ENCODE results near the gene ACTG1. TPM values are rescaled to one million over a fixed set of nuclear protein-coding genes. Genes with fewer than 3 reads are reported as not detected.

ACTG1 gene
- total and polyA plus RNA-seq, 2 of the 13 experiments (the other 11 are each of a cell fraction or from before 2014, with no cell fraction given) = 973 to 1,138 TPM

GRCh38 chr17:81509207-81509971 is 3.2 kb downstream of the ACTG1 start (continued):
- TF ChIP-seq NR2F6 (IDR thresholded peaks at IDR 0.05) (no peak), NR2F6 (CRISPR knock-in tag; IDR thresholded peaks at IDR 0.05) (no peak), NFE2L1 (CRISPR knock-in tag; IDR thresholded peaks at IDR 0.05; ENCODE audit: borderline replicate concordance) (no peak), ZNF350 (CRISPR knock-in tag; IDR thresholded peaks at IDR 0.05; ENCODE audit: borderline replicate concordance, low read depth) (peak; percentile 33; the same call in 1 of the 2 replicates), ZNF687 (CRISPR knock-in tag; IDR thresholded peaks at IDR 0.05) (no peak), ZNF564 (CRISPR knock-in tag; IDR thresholded peaks at IDR 0.05) (no peak), POLR2G (IDR thresholded peaks at IDR 0.05; ENCODE audit: low read depth, low read length) (peak; percentile 76), BHLHE40 (IDR thresholded peaks at IDR 0.05; ENCODE audit: low read length) (0 out of 2 replicates have a peak, but pooled peaks have one; percentile 18), FOXK2 (IDR thresholded peaks at IDR 0.05) (no peak), MYC (CRISPR knock-in tag; IDR thresholded peaks at IDR 0.05; ENCODE audit: borderline replicate concordance) (no peak), ASH2L (IDR thresholded peaks at IDR 0.05; ENCODE audit: insufficient read length, low read depth, low read length) (no peak)
- TF ChIP-seq, protein P1, sequence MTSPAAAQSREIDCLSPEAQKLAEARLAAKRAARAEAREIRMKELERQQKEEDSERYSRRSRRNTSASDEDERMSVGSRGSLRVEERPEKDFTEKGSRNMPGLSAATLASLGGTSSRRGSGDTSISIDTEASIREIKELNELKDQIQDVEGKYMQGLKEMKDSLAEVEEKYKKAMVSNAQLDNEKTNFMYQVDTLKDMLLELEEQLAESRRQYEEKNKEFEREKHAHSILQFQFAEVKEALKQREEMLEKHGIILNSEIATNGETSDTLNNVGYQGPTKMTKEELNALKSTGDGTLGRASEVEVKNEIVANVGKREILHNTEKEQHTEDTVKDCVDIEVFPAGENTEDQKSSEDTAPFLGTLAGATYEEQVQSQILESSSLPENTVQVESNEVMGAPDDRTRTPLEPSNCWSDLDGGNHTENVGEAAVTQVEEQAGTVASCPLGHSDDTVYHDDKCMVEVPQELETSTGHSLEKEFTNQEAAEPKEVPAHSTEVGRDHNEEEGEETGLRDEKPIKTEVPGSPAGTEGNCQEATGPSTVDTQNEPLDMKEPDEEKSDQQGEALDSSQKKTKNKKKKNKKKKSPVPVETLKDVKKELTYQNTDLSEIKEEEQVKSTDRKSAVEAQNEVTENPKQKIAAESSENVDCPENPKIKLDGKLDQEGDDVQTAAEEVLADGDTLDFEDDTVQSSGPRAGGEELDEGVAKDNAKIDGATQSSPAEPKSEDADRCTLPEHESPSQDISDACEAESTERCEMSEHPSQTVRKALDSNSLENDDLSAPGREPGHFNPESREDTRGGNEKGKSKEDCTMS (CRISPR knock-in tag; conservative IDR thresholded peaks at IDR 0.05) = no peak
- TF ChIP-seq, protein P2, sequence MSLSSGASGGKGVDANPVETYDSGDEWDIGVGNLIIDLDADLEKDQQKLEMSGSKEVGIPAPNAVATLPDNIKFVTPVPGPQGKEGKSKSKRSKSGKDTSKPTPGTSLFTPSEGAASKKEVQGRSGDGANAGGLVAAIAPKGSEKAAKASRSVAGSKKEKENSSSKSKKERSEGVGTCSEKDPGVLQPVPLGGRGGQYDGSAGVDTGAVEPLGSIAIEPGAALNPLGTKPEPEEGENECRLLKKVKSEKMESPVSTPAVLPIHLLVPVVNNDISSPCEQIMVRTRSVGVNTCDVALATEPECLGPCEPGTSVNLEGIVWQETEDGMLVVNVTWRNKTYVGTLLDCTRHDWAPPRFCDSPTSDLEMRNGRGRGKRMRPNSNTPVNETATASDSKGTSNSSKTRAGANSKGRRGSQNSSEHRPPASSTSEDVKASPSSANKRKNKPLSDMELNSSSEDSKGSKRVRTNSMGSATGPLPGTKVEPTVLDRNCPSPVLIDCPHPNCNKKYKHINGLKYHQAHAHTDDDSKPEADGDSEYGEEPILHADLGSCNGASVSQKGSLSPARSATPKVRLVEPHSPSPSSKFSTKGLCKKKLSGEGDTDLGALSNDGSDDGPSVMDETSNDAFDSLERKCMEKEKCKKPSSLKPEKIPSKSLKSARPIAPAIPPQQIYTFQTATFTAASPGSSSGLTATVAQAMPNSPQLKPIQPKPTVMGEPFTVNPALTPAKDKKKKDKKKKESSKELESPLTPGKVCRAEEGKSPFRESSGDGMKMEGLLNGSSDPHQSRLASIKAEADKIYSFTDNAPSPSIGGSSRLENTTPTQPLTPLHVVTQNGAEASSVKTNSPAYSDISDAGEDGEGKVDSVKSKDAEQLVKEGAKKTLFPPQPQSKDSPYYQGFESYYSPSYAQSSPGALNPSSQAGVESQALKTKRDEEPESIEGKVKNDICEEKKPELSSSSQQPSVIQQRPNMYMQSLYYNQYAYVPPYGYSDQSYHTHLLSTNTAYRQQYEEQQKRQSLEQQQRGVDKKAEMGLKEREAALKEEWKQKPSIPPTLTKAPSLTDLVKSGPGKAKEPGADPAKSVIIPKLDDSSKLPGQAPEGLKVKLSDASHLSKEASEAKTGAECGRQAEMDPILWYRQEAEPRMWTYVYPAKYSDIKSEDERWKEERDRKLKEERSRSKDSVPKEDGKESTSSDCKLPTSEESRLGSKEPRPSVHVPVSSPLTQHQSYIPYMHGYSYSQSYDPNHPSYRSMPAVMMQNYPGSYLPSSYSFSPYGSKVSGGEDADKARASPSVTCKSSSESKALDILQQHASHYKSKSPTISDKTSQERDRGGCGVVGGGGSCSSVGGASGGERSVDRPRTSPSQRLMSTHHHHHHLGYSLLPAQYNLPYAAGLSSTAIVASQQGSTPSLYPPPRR (CRISPR knock-in tag; IDR thresholded peaks at IDR 0.05; ENCODE audit: borderline replicate concordance) = no peak
- TF ChIP-seq, protein P3, sequence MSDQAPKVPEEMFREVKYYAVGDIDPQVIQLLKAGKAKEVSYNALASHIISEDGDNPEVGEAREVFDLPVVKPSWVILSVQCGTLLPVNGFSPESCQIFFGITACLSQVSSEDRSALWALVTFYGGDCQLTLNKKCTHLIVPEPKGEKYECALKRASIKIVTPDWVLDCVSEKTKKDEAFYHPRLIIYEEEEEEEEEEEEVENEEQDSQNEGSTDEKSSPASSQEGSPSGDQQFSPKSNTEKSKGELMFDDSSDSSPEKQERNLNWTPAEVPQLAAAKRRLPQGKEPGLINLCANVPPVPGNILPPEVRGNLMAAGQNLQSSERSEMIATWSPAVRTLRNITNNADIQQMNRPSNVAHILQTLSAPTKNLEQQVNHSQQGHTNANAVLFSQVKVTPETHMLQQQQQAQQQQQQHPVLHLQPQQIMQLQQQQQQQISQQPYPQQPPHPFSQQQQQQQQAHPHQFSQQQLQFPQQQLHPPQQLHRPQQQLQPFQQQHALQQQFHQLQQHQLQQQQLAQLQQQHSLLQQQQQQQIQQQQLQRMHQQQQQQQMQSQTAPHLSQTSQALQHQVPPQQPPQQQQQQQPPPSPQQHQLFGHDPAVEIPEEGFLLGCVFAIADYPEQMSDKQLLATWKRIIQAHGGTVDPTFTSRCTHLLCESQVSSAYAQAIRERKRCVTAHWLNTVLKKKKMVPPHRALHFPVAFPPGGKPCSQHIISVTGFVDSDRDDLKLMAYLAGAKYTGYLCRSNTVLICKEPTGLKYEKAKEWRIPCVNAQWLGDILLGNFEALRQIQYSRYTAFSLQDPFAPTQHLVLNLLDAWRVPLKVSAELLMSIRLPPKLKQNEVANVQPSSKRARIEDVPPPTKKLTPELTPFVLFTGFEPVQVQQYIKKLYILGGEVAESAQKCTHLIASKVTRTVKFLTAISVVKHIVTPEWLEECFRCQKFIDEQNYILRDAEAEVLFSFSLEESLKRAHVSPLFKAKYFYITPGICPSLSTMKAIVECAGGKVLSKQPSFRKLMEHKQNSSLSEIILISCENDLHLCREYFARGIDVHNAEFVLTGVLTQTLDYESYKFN (CRISPR knock-in tag; conservative IDR thresholded peaks at IDR 0.05) = peak; percentile 41
